Prostate gland (tissue), 2 donors: Measurements from ENCODE around the gene WEE2. TPM values are rescaled to one million over a fixed set of nuclear protein-coding genes. Genes with fewer than 3 reads are reported as not detected.

ENCODE experiments used
- DNase-seq: peaks from one replicate; pipeline ENCODE4 v3.0.0-alpha.2; 2019; ENCODE audit warnings: low spot score
- H3K27ac ChIP-seq, 2 donors: fragments of 200-600 bp; sonication (generic); 2 replicates each; pipeline ENCODE4 v1.5.1; 2017 to 2019
- H3K27me3 ChIP-seq: fragments of 200-600 bp; sonication (generic); replicated peaks from 2 replicates; pipeline ENCODE4 v1.5.1; 2019; ENCODE audit not compliant: insufficient read depth
- H3K36me3 ChIP-seq, 2 donors: fragments of 200-600 bp; sonication (generic); 1 replicate in 1 of 2; 2 replicates in 1 of 2; pipeline versions ENCODE4 v1.5.1 to v1.8.1; 2017 to 2019
- H3K4me1 ChIP-seq: fragments of 200-600 bp; sonication (generic); replicated peaks from 2 replicates; pipeline ENCODE4 v1.5.1; 2019
- H3K4me3 ChIP-seq, 2 donors: fragments of 200-600 bp; sonication (generic); 2 replicates each; pipeline ENCODE4 v1.5.1; 2017 to 2019
- H3K9me3 ChIP-seq: fragments of 200-600 bp; sonication (generic); 2 replicates; pipeline ENCODE4 v1.5.1; 2017
- POLR2A ChIP-seq: fragments of 450-650 bp; IDR thresholded peaks from one replicate; pipeline ENCODE4 v1.6.1; 2016; ENCODE audit warnings: antibody characterized with exemption, mild to moderate bottlenecking
- POLR2AphosphoS5 ChIP-seq: sonication (generic); formaldehyde crosslinking; IDR thresholded peaks from one replicate; pipeline ENCODE4 v1.6.1; 2017; ENCODE audit warnings: antibody characterized with exemption
- WGBS: methylation state at CpG from one replicate; pipeline ENCODE4 v1.1.5; 2018; 5-methylcytosine and 5-hydroxymethylcytosine counted together
- intact Hi-C: fragments of 100-400 bp; cut with DNase I; formaldehyde crosslinking; loops from one replicate; pipeline ENCODE4 v1.14.2; 2022
- total RNA-seq, 2 donors: library from RNA; depleted of rRNA; stranded (reverse); fragments of >200 nt; gene quantifications; one replicate each; pipeline ENCODE4 v1.1.0, GENCODE V29; 2016
- TF ChIP-seq, protein P1 (sequence below), 4 experiments: fragments of 200-600 bp in 2 of 4; fragments of 450-650 bp in 2 of 4; sonication (generic) in 2 of 4; IDR thresholded peaks; 1 replicate in 3 of 4; 2 replicates in 1 of 4; pipeline ENCODE4 v1.5.1; 2016 to 2019; ENCODE audit warnings: antibody characterized with exemption in 4 of 4, mild to moderate bottlenecking in 2 of 4, moderate library complexity in 2 of 4

Gene WEE2
- total RNA-seq, 2 donors from 2014 or later, result not detected

DNA sequence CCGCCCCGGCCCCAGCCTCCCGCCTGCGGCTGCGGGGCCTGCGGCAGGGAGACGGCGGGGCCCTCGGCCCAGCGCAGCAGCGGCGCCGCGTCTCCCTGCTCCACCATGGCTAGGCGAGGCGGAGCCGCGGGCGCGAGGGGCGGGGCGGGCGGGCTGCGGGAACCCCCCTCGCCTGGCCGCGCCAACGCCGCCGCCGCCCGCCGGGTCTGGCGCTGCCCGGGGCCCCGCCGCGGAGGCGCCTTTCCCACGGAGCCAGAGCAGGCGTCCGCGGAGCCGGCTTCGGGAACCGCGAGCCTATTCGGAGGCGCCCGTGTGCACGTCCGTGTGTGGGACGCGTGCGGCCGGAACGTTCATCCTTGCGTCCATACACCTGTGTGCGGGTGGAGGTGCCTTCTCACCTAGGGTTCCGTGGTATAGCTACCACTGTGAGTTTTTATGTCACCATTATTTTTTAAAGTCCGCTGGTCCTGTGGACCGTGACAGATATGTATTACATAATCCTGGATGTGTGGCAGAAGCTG lies 6.0 kb upstream of the WEE2 start, which contains the start of gene DENND11:
Gene DENND11 (minus strand): TSS at position 120 of the 521 bp plus-strand sequence. CDS start 13 bp downstream, at position 107.
- Histone ChIP-seq H3K4me3 (peak within 1 kb of the TSS; percentile 86 to 90), H3K27ac (peak within 1 kb of the TSS; percentile 82 to 88), H3K4me1 (no peaks in the 10 kb centered on the region), H3K27me3 (no peaks in the 10 kb centered on the region), H3K9me3 (no peaks in the 10 kb centered on the region), H3K36me3 (no peaks in the 10 kb centered on the region)
- TF ChIP-seq, protein P1, sequence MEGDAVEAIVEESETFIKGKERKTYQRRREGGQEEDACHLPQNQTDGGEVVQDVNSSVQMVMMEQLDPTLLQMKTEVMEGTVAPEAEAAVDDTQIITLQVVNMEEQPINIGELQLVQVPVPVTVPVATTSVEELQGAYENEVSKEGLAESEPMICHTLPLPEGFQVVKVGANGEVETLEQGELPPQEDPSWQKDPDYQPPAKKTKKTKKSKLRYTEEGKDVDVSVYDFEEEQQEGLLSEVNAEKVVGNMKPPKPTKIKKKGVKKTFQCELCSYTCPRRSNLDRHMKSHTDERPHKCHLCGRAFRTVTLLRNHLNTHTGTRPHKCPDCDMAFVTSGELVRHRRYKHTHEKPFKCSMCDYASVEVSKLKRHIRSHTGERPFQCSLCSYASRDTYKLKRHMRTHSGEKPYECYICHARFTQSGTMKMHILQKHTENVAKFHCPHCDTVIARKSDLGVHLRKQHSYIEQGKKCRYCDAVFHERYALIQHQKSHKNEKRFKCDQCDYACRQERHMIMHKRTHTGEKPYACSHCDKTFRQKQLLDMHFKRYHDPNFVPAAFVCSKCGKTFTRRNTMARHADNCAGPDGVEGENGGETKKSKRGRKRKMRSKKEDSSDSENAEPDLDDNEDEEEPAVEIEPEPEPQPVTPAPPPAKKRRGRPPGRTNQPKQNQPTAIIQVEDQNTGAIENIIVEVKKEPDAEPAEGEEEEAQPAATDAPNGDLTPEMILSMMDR (IDR thresholded peaks at IDR 0.05), result no peak
- DNase-seq, result peak; percentile 26
- under 1% methylated on average over 19 of the region's 62 CpGs for WGBS
- intact Hi-C loops, result no loop called here

DNA sequence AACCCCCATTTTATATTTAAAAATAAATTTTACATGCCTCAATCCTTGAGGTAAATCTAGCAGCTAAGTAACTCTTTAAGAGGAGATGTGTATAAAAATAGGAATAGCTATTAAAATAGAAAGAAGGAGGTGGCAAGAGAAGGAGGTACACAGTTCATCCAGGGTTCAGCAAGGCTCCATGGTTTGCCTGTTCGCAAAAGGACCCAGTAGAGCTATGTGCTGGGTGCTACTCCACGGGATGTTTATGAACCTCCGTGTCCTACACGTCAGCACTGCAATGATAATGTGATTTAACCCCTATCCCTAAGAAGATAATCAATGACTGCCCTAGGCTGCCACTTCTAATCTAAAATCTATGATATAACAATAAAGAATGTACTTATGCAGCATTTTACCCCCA lies 5.3 kb upstream of the WEE2 start:
- H3K36me3 ChIP-seq, result no peaks in the 10 kb centered on the region
- intact Hi-C loops, result no loop called here
- H3K9me3 ChIP-seq, result no peaks in the 10 kb centered on the region
- TF ChIP-seq POLR2AphosphoS5 (no peak), POLR2A (no peak)
- TF ChIP-seq, protein P1 (IDR thresholded peaks at IDR 0.05), result no peak
- peak overlapping the region in 1 of 2 donors; percentile 90 for H3K4me3 ChIP-seq
- DNase-seq, result no peak
- 53% methylated on average over 4 of the region's 4 CpGs for WGBS
- no peaks in the 10 kb centered on the region for H3K4me1 ChIP-seq
- H3K27me3 ChIP-seq, result no peaks in the 10 kb centered on the region
- peak overlapping the region in 1 of 2 donors; percentile 67 for H3K27ac ChIP-seq

DNA sequence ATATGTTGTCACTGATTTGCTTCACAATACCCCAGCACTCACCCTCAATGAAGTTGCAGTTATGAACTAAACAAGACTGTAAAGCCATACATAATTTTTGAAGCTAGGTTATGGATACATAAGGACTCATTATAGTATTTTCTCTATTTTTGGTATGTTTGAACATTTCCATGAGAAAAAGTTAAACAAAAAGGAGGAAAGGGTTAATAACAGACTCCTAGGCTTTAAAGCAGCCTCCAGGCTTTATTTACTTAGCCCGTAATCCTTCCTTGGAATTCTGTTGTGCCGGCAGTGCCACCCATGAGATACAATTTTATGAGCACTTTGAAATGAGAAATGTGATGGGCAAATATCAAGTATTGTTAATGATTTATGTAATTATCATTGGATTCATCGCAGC lies 4.0 kb upstream of the WEE2 start:
- no peaks in the 10 kb centered on the region for H3K36me3 ChIP-seq
- no peak for DNase-seq
- TF ChIP-seq, protein P1 (IDR thresholded peaks at IDR 0.05), result no peak
- TF ChIP-seq POLR2A, result no peak
- TF ChIP-seq POLR2AphosphoS5, result no peak
- no peak overlapping the region for H3K27ac ChIP-seq
- 35% methylated on average over 3 of the region's 3 CpGs for WGBS
- no peaks in the 10 kb centered on the region for H3K4me1 ChIP-seq
- intact Hi-C loops, result no loop called here
- no peaks in the 10 kb centered on the region for H3K27me3 ChIP-seq
- no peaks in the 10 kb centered on the region for H3K9me3 ChIP-seq
- H3K4me3 ChIP-seq, result no peak overlapping the region

DNA sequence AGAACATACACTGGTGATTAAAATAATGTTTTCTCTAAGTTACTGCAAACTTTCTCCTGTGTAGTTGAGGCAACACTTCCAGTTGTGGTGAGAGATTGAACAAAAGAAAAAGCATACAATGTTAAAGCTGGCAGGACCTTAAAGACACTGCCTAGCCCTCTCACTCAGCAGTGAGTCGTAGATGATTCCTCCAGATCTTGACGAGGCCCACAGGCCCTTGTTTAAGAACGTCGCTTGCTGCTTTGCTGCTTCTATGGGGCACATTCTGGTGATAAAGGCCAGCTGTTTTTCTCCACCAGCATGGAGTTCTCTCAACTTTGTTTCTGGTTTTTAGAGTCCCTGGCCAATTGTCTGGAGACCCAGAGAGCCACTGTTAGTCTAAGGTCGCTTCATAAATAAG lies 3.4 kb upstream of the WEE2 start:
- DNase-seq, result no peak
- Histone ChIP-seq H3K36me3 (no peaks in the 10 kb centered on the region), H3K9me3 (no peaks in the 10 kb centered on the region), H3K27ac (no peak overlapping the region), H3K4me3 (no peak overlapping the region), H3K4me1 (no peaks in the 10 kb centered on the region), H3K27me3 (no peaks in the 10 kb centered on the region)
- 73% methylated on average over 5 of the region's 5 CpGs for WGBS
- TF ChIP-seq, protein P1 (IDR thresholded peaks at IDR 0.05), result no peak
- TF ChIP-seq POLR2AphosphoS5 (no peak), POLR2A (no peak)
- intact Hi-C loops, result no loop called here

DNA sequence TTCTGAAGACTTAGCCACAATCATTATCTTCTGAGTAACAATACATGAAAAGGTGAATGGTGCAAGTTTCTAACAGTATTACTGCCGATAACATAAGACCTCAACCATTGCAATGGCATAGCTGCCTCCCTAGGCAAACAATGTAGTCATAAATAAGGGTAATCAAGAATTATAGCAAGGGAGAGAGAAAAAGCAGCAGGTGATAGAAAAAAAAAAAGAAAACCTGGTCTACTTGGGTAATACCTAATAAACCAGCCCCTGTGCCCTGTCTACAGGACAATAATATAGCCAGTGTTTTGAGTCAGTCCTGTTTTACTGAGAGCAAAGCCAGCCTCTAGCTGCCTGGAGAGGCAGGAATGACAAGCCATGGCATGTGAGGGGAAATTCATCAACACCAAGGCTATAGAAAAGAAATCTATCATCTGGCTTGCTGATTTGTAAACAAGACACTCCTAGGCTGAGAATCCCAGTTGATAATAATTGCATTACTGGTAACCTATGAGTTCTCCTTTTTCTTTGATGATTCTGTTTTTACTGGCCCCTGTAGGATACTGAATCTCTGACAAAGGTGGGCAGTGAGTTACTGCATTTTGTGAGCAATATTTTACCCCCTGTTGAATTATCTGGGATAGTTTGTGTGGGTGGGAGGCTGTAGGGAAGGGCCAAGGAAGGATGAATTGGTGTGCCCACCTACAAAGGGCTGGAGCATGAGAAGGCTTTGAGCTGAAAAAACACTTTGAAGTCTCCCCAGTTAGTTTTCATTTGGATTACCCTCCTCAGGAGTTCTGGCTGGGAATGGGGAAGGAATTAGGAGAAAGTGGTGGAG lies 1.7 kb upstream of the WEE2 start:
- H3K4me3 ChIP-seq, result no peak overlapping the region
- H3K27me3 ChIP-seq, result no peaks in the 10 kb centered on the region
- 43% methylated on average over 1 of the region's 1 CpG for WGBS
- no peaks in the 10 kb centered on the region for H3K4me1 ChIP-seq
- DNase-seq, result no peak
- intact Hi-C loops, result no loop called here
- no peaks in the 10 kb centered on the region for H3K9me3 ChIP-seq
- no peak overlapping the region for H3K27ac ChIP-seq
- no peaks in the 10 kb centered on the region for H3K36me3 ChIP-seq
- TF ChIP-seq, protein P1 (IDR thresholded peaks at IDR 0.05), result no peak
- TF ChIP-seq POLR2A, result no peak
- TF ChIP-seq POLR2AphosphoS5, result no peak
